Stomach (tissue), 4 donors: ENCODE data around the gene FAM168B.

Experiments
- CTCF ChIP-seq, 7 experiments: fragments of 450-650 bp in 4 of 7; fragments of 200-600 bp in 3 of 7; sonication (generic) in 3 of 7; IDR thresholded peaks; one replicate each; pipeline ENCODE4 v1.5.1; 2016 to 2019; ENCODE audit warnings: antibody characterized with exemption in 7 of 7, control low read depth in 2 of 7, mild to moderate bottlenecking in 1 of 7
- EP300 ChIP-seq: sonication (generic); formaldehyde crosslinking; IDR thresholded peaks from one replicate; pipeline ENCODE4 v1.6.1; 2017; ENCODE audit warnings: antibody characterized with exemption
- POLR2A ChIP-seq, 4 donors: fragments of 450-650 bp; IDR thresholded peaks; one replicate each; pipeline ENCODE4 v1.6.1; 2016; ENCODE audit warnings: antibody characterized with exemption in 4 of 4, control low read depth in 2 of 4, mild to moderate bottlenecking in 1 of 4, moderate library complexity in 1 of 4
- POLR2AphosphoS5 ChIP-seq, 3 donors: sonication (generic); formaldehyde crosslinking; IDR thresholded peaks; one replicate each; pipeline ENCODE4 v1.6.1; 2016; ENCODE audit warnings: antibody characterized with exemption in 3 of 3

DNA sequence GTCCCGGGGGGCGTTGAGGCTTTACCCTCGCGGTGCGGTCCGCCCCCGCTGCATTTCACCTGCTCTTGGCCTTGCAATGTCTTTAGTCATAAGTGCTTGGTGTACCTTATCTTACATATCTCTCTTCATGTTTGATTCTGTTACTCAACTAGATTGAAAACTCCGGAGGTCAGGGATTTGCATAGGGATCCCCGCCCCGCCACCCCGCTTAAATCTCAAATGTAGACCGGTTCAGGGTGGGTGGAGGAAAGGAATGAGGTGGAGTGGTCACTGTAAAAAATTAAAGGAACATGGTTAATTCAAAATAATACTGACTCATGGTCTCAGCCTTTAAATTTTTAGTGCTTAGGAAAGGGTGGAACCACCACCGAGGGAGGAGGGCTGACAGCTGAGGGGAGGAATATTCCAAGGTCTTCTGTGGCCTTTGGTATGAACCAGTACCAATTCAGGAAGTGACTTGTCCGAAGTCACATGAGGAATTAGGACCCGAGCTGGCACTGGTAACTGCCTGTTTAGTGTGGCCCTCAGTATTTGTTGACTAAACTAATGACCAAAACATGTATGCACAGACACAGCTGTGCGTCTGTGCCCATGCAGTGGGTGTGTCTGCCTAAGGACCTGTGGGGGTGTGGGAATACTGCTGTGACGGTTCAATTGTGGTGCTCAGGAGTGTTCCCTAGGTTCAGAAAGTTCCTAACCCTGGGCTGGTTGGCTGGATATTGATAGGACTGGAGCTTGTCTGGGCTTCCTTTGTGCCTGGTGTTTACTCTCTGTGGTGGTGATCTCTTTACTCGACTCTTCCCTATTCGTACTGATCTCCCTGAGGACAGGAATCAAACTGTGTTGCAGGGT lies 12.9 kb upstream of the FAM168B start:
- TF ChIP-seq CTCF (IDR thresholded peaks at IDR 0.05) (no peak), POLR2A (IDR thresholded peaks at IDR 0.05) (no peak), POLR2AphosphoS5 (IDR thresholded peaks at IDR 0.05) (peak in 2 of 3 donors; percentile 10 to 31), EP300 (no peak)
